OCI-M2 (cell line): Measurements from ENCODE around the gene TWF2.
A peak's percentile ranks its signal among the peaks of the same experiment; 100 is the strongest.

Experiments used
- DNase-seq: peaks from one replicate; lab custom pipeline; 2025; ENCODE audit not compliant: unreplicated experiment; lab: John Stamatoyannopoulos, UW

Gene TWF2

DNA sequence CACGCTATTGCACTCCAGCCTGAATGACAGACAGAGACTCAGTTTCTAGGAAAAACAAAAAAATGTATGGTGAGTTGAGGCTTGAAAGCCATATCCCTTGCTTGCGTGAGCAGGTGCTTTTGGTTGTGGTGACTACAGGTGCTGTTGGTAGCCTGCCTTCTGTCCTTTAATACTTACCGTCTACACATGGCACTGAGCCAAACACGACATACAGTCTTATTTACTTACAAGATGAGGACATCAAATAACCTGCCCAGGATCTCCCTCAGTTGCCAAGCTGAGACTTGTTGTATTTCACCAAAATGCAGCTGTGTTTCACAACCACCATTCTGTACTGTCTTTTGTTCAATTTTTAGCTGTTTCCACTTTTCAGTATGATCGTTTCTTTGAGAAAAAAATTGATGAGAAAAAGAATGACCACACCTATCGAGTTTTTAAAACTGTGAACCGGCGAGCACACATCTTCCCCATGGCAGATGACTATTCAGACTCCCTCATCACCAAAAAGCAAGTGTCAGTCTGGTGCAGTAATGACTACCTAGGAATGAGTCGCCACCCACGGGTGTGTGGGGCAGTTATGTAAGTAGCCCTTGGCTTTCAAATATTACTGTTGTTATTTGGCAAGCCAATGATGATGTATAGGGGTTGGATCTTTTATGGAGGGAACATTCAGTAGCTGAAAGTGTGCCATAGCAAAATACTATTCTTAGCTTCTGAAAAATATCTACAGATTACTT is 34.5 kb downstream of the TWF2 start:
- no peak for DNase-seq

DNA sequence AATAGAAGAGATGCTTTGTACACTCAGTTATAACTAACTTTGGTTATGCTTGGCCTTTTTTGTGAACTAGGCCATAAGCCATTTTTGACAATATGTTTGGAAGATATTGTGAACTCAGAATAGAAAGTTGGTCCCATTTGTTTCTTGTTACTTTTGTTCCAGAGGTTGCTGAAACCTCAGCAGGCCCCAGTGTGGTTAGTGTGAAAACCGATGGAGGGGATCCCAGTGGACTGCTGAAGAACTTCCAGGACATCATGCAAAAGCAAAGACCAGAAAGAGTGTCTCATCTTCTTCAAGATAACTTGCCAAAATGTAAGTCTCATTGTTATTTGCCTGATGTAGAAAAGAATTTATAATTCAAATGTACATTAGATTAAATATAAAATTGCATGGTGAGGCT is 35.3 kb downstream of the TWF2 start:
- DNase-seq: no peak

- DNase-seq: no peak
Observed at GRCh38 chr3:52202384-52203077, 36.4 kb downstream of the TWF2 start.

DNA sequence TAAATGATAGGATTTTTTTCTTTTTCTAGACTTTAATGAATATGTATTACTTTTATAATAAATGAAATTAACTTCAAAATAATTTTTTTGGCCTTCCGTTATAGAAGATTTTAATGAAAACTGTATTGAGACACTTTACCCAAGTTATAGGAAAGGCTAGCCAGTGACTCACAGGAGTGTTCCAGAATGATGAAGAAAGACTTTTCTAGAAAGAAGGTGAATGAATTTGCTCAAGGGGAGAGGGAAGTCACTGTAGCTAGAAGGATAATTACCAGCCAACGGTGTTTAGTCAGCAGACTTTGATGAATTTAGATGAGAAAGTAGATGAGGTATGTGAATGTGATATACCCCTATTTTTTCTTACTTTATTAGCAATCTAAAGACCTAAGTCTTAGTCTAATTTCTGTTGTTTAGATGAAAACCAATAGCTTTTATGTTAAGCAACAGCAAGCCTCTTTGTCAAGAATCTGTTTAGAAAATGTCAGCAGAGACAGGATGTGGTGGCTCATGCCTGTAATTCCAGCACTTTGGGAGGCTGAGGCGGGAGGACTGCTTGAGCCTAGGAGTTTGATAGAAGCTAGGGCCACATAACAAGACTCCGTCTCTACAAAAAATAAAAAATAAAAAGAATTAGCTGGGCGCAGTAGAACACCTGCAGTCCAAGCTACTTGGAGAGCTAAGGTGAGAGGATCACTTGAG is 37.8 kb downstream of the TWF2 start:
- no peak for DNase-seq

- DNase-seq: no peak
Observed at GRCh38 chr3:52198643-52199608, 40.0 kb downstream of the TWF2 start.

GRCh38 chr3:52197842-52198625 is 40.9 kb downstream of the TWF2 start, which contains the start of gene ALAS1:
Gene ALAS1, plus strand, starts transcription at chr3:52198160. Its CDS starts 1,082 bp downstream, at chr3:52199242.
- peak; percentile 64 for DNase-seq

DNA sequence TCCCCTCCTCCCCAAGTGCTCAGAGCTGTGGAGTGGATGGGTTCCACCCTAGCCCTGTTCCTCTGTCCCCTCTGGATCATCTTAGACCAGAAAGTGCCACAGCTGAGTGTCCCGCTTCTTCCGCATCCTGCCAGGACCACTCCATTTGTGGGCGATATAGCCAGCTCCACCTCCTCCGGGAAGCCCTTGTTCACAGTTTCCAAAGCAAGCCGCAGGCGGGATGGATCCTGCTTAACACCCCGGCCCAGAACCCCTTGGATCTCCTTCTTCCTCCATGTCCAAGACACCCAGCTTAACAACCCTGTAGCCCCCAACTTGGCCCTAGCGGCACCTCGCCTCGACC is 41.5 kb downstream of the TWF2 start:
- DNase-seq: no peak

GRCh38 chr3:52196977-52197376 is 42.0 kb downstream of the TWF2 start:
- no peak for DNase-seq

GRCh38 chr3:52195823-52196331 is 43.1 kb downstream of the TWF2 start:
- no peak for DNase-seq

- no peak for DNase-seq
Observed at GRCh38 chr3:52195291-52195597, 43.7 kb downstream of the TWF2 start.

DNA sequence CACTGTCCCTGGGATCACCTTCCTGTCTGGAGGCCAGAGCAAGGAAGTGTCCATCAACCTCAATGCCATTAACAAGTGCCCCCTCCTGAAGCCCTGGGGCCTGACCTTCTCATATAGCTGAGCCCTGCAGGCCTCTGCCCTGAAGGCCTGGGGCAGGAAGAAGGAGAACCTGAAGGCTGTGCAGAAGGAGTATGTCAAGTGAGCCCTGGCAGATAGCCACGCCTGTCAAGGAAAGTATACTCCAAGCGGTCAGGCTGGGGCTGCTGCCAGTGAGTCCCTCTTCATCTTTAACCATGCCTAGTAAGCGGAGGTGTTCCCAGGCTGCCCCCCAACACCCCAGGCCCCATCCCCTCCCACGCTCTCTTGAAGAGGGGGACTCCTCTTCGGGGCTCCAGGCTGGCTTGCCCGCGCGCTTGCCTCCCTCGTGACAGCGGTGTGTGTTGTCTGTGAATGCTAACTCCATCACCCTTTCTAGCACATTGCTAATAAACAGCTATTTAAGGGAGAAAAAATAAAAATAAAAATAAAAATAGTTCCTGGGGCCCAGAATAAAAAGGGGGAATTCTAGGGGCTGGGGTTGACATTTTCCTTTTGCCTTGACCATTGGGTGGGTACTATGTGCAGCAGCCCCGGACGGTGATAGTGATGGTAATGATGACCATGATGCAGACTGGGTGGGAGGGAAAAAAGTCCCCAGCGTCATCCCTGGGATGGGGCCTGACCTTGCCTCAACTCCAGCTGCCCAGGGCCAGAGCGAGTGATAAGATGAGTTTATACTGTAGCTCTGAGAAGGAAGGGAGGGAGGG is 44.3 kb downstream of the TWF2 start:
- DNase-seq: no peak

DNA sequence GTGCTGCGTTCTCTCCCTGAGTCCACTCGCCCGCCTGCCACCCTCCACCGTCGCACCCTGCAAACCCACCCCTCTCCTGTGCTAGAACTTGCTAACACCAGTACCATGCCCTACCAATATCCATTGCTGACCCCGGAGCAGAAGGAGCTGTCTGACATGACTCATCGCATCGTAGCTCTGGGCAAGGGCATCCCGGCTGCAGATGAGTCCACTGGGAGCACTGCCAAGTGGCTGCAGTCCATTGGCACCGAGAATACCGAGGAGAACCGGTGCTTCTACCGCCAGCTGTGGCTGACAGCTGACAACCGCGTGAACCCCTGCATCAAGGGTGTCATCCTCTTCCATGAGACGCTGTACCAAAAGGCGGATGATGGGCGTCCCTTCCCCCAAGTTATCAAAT is 45.9 kb downstream of the TWF2 start:
- DNase-seq: no peak

GRCh38 chr3:52191663-52192062 is 47.3 kb downstream of the TWF2 start:
- no peak for DNase-seq

GRCh38 chr3:52190294-52191074 is 48.5 kb downstream of the TWF2 start:
- no peak for DNase-seq

GRCh38 chr3:52188556-52188955 is 50.4 kb downstream of the TWF2 start:
- DNase-seq: no peak

DNA sequence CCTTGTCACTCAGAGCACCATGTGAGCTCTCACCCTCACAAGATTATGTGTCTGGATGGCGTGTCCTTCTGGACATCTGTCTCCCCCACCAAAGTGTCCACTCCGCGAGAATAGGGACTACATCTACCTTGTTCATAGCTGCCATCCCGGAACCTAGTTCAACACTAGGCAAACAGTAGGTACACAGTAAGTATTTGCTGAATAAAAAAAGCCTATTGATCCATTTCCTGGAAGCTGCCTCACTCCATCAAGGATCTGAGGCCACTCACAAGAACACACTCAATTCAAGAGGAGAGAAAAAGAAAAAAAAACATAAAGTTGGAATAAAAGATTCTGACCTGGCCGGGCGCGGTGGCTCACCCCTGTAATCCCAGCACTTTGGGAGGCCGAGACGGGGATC is 52.2 kb downstream of the TWF2 start:
- DNase-seq: no peak

DNA sequence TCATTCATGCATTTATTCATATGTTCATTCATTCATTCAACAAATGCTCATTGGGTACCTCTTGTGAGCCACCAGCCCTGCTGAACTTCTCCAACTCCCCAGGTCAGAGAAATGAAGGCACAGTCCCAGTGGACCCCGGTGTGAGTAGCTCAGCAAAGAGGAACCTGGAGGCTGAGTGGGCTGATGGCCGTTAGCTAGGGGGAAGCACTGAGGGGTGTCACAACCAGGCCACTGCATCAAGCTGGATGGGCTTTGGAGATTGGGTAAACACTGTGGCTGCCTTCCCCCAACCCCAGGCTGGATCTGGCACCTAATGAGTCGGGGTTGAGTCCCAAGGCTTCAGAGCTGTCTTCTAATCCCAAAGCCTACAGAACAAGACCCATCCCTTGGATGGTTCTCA is 53.1 kb downstream of the TWF2 start:
- no peak for DNase-seq

- DNase-seq: no peak
Observed at GRCh38 chr3:52185311-52185710, 53.6 kb downstream of the TWF2 start.

DNA sequence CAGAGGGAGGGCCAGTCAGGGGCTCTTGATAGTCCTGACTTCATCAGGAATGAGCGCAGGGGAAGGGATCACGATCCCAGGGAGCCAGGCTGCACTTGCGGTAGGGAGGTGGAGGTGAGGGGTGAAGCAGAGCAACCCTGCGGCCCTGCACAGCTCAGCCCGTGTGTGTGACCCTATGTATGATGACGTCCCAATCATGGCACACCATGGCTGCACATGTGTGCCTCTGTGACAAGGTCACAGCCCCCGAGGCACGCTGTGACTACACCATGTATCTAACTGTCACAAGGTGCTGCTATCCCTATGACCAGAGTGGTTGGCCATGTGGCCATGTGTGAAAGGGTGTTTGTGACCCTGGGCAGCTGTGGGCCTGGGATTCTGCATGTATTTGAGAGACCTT is 54.3 kb downstream of the TWF2 start:
- no peak for DNase-seq
